Measurements from ENCODE around the gene GAL3ST3. TPM values are rescaled to one million over a fixed set of nuclear protein-coding genes. Genes with fewer than 3 reads are reported as not detected.
A peak's percentile ranks its signal among the peaks of the same experiment; 100 is the strongest.

Gene GAL3ST3
- total and polyA plus RNA-seq, 11 donors: 0.08 to 4.9 (median 2.1) TPM

DNA sequence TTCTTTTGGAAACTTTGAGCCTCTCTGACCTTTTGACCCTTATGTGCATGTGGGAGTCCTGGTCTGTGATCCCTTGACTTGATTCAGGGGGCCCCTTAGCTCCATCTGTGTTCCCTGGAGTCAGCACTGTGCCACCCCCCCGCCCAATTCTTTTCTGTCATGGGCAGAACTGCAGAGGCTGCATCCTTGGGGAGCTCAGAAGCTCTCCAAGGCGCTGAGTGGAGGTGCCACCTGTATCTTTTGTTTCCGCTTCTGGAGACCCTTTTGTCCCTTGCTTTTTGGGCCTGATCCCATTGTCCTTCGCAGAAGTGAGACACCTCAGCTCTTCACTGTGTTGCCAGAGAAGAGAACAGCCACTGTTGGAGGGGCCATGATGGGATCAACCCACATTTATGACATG lies 18.7 kb upstream of the GAL3ST3 start:
- H3K36me3 ChIP-seq: peaks cover 0 to 69% (median 59%) of the 10 kb centered on the region in 9 donors
- no peak for ATAC-seq
- 85 to 99% (median 96%) methylated on average over 4 of the region's 4 CpGs for WGBS, 4 donors
- no peaks in the 10 kb centered on the region for H3K27me3 ChIP-seq
- no peaks in the 10 kb centered on the region for H3K9me3 ChIP-seq
- TF ChIP-seq CTCF (IDR thresholded peaks at IDR 0.05): no peak
- TF ChIP-seq POLR2A (IDR thresholded peaks at IDR 0.05): no peak
- no peak for DNase-seq
- no peak overlapping the region for H3K4me3 ChIP-seq
- H3K27ac ChIP-seq: peak overlapping the region in 10 of 12 donors; percentile 95 to 100 (median 100)
- H3K4me1 ChIP-seq: peaks cover 0 to 53% (median 33%) of the 10 kb centered on the region in 12 donors
- intact Hi-C loops (cut with DNase I): loop anchor here in 4 of 10 donors (1.0 to 5.0 kb wide), 3 partner anchors 15 to 65 kb away; partner anchors contain the start of gene SF3B2 (in 2 of the 4)

GRCh38 chr11:66066751-66067150 lies 17.8 kb upstream of the GAL3ST3 start:
- H3K36me3 ChIP-seq: peaks cover 0 to 74% (median 66%) of the 10 kb centered on the region in 9 donors
- intact Hi-C loops (cut with DNase I): loop anchor here in 2 of 10 donors (5.0 kb wide), 1 partner anchor 66 kb away; no protein-coding TSS in a partner anchor
- no peak for TF ChIP-seq POLR2A (IDR thresholded peaks at IDR 0.05)
- no peak for TF ChIP-seq CTCF (IDR thresholded peaks at IDR 0.05)

DNA sequence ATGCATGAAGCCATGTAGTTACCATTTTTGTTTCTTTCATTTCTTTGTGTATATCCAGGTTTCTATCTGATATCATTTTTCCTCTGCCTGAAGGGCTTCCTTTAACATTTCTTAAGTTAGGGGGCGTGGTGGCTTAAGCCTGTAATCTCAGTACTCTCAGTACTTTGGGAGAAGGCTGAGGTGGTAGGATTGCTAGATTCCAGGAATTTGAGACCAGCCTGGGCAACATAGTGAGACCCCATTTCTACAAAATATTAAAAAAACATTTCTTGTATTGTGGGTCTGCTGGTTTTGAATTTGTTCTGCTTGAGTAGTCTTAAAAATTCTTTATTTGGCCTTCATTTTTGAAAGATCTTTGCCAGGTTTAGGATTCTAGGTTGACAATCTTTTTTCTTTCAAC lies 15.6 kb upstream of the GAL3ST3 start:
- WGBS, 4 donors: 95 to 100% (median 99%) methylated on average over 1 of the region's 1 CpG
- H3K27me3 ChIP-seq: no peaks in the 10 kb centered on the region
- no peak overlapping the region for H3K4me3 ChIP-seq
- H3K27ac ChIP-seq: no peak overlapping the region
- TF ChIP-seq CTCF (IDR thresholded peaks at IDR 0.05) (no peak), POLR2A (IDR thresholded peaks at IDR 0.05) (no peak)
- intact Hi-C loops (cut with DNase I): no loop called here
- no peak for DNase-seq
- H3K36me3 ChIP-seq: peaks cover 0 to 96% (median 88%) of the 10 kb centered on the region in 9 donors
- ATAC-seq: no peak
- no peaks in the 10 kb centered on the region for H3K9me3 ChIP-seq
- H3K4me1 ChIP-seq: peaks cover 0 to 37% (median 19%) of the 10 kb centered on the region in 12 donors

More at GRCh38 chr11:66066751-66067150, 17.8 kb upstream of the GAL3ST3 start:
- H3K27me3 ChIP-seq: no peaks in the 10 kb centered on the region
- 81 to 89% (median 87%) methylated on average over 3 of the region's 3 CpGs for WGBS, 4 donors
- peaks cover 0 to 44% (median 29%) of the 10 kb centered on the region in 12 donors for H3K4me1 ChIP-seq
- ATAC-seq (no peak), DNase-seq (no peak)
- no peak overlapping the region for H3K4me3 ChIP-seq
- peak overlapping the region in 2 of 12 donors; percentile 7 to 69 for H3K27ac ChIP-seq
- no peaks in the 10 kb centered on the region for H3K9me3 ChIP-seq

DNA sequence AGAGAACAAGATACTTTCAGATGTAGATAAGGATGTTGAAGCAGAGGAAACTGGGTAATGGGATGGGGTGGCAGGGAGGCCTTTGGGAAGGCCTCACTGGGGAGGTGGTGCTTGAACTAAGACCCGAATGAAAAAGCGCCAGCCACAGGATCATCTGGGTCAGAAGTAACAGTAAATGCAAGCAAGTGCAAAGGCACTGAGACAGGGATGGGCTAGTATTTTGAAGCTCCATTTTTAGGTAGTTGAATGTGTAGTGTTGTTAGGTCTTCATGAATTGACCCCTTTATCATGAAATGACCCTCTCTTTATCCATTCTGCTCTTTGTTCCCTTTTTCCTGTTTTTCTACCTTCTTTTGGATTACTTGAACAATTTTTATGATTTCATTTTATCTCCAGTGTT lies 14.9 kb upstream of the GAL3ST3 start:
- WGBS, 4 donors: 90 to 100% (median 97%) methylated on average over 2 of the region's 2 CpGs
- intact Hi-C loops (cut with DNase I): no loop called here
- Histone ChIP-seq H3K4me1 (peaks cover 0 to 31% (median 13%) of the 10 kb centered on the region in 12 donors), H3K36me3 (peaks cover 0 to 100% (median 95%) of the 10 kb centered on the region in 9 donors), H3K27ac (no peak overlapping the region), H3K9me3 (no peaks in the 10 kb centered on the region), H3K27me3 (no peaks in the 10 kb centered on the region), H3K4me3 (no peak overlapping the region)
- no peak for ATAC-seq
- TF ChIP-seq CTCF (IDR thresholded peaks at IDR 0.05) (no peak), POLR2A (IDR thresholded peaks at IDR 0.05) (no peak)
- DNase-seq: no peak

All from heart left ventricle (tissue), 16 donors.